Transverse colon (tissue), 4 donors: ENCODE data around the gene RTN4.

ENCODE experiments used
- EP300 ChIP-seq: sonication (generic); formaldehyde crosslinking; IDR thresholded peaks from one replicate; pipeline ENCODE4 v1.6.1; 2017; ENCODE audit warnings: antibody characterized with exemption, low read depth
- POLR2A ChIP-seq: fragments of 450-650 bp; IDR thresholded peaks from one replicate; pipeline ENCODE4 v1.6.1; 2016; ENCODE audit warnings: antibody characterized with exemption, mild to moderate bottlenecking, moderate library complexity
- POLR2AphosphoS5 ChIP-seq, 3 donors: sonication (generic); formaldehyde crosslinking; IDR thresholded peaks; one replicate each; pipeline ENCODE4 v1.6.1; 2016; ENCODE audit warnings: antibody characterized with exemption in 3 of 3
- TF ChIP-seq, protein P1 (sequence below), 5 experiments: fragments of 200-600 bp in 3 of 5; fragments of 450-650 bp in 2 of 5; sonication (generic) in 3 of 5; IDR thresholded peaks; 1 replicate in 2 of 5; 2 replicates in 3 of 5; pipeline ENCODE4 v1.5.1; 2016 to 2017; ENCODE audit warnings: antibody characterized with exemption in 5 of 5, inconsistent platforms in 3 of 5, mild to moderate bottlenecking in 2 of 5, moderate library complexity in 1 of 5

DNA sequence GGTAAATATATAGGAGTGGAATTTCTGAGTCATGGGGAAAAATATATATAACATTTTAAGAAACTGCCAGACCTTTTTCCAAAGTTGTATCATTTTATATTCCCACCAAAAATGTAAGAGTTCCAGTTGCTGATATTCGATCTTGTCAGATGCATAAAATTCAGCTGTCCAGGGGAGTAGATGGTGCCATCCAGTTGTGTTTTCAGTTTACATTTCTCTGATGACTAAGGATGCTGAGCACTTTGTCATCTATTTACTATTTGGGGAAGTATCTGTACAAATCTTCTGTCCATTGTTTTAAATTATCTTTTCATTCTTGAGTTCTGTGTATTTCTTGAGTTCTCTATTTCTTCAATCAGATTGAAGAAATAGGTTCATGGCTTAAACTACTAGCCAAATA is 126.1 kb downstream of the RTN4 start:
- TF ChIP-seq, protein P1, sequence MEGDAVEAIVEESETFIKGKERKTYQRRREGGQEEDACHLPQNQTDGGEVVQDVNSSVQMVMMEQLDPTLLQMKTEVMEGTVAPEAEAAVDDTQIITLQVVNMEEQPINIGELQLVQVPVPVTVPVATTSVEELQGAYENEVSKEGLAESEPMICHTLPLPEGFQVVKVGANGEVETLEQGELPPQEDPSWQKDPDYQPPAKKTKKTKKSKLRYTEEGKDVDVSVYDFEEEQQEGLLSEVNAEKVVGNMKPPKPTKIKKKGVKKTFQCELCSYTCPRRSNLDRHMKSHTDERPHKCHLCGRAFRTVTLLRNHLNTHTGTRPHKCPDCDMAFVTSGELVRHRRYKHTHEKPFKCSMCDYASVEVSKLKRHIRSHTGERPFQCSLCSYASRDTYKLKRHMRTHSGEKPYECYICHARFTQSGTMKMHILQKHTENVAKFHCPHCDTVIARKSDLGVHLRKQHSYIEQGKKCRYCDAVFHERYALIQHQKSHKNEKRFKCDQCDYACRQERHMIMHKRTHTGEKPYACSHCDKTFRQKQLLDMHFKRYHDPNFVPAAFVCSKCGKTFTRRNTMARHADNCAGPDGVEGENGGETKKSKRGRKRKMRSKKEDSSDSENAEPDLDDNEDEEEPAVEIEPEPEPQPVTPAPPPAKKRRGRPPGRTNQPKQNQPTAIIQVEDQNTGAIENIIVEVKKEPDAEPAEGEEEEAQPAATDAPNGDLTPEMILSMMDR (IDR thresholded peaks at IDR 0.05) = no peak
- TF ChIP-seq POLR2A = no peak
- TF ChIP-seq EP300 = no peak
- no peak for TF ChIP-seq POLR2AphosphoS5 (IDR thresholded peaks at IDR 0.05)
